Measurements from ENCODE around the gene DENND4C.
"Not testable (repeated sequence)": the region's sequence is repeated elsewhere in the genome, so short reads cannot be mapped to it uniquely, and the experiment has no call there.

DENND4C gene

DNA sequence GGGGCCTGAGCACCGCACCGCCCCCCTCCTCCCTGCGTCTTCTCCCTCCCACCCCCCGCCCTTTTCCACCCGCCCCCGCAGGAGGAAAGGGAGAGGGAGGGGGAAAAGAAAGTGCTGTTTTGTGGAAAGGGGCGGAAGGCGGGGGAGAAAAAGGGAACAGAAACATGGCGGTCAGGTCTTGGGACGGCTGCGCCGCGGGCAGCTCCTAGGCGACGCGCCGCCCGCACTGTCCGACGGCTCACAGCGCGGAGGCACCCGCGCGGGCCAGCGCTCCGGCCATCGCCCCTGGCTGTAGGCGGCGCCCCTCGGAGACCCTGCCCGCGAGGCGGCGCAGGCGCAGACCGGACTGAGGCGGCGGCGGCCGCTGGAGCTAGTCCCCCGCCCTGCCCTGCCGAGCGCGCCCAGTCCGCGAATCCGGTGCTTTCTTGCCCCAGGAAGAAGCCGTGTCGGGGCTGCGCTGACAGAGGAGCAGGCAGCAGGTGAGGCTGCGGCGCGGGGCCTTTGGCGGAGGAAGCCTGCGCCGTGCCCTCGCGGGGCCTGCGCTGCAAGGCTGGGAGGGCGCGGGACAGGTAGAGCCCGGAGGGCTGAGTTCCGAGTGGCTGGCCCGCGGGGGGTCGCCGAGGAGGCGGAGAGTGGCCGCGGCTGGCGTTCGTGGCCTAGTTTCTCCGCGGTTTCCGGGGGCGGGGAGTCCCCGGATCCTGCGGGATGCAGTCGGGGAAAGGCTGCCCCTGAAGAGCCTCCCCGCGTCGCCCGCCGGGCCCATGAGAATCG lies at the start of gene DENND4C:
DENND4C (plus strand) TSS at position 339 of the 771 bp plus-strand sequence. CDS start 45,482 bp downstream, outside the sequence.
- no peaks in the 10 kb centered on the region for H3K9me3 Mint-ChIP-seq
- ATAC-seq (replicated peaks; ENCODE audit: extremely low read depth, poor library complexity, severe bottlenecking) (peak; percentile 86), DNase-seq (ENCODE audit: low spot score in 2 of 2) (peak; percentile 65 to 69)
- no peak within 1 kb of the TSS for H3K27ac Mint-ChIP-seq (ENCODE audit: low read depth)
- peaks cover 2% of the 10 kb centered on the region for H3K36me3 Mint-ChIP-seq (ENCODE audit: insufficient read depth)
- peaks cover 16% of the 10 kb centered on the region for H3K4me1 Mint-ChIP-seq
- no peak within 1 kb of the TSS for H3K4me3 Mint-ChIP-seq
- H3K27me3 Mint-ChIP-seq = no peaks in the 10 kb centered on the region

DNA sequence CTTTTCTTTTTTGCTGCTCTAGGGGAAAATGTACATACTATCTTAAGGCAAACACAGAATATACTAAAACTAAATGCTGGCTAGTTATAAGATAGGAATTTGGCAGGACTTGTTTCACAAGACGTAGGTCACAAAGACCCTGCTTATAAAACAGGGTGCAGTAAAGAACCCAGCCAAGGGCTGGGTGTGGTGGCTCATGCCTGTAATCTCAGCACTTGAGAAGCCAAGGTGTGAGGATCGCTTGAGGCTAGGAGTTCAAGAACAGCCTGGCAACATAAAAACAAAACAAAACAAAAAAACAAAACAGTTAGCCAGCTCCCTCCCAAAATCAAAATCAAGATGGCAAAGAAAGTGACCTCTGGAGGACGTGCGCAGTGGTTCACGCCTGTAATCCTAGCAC lies 49.5 kb upstream of the DENND4C start:
- Mint-ChIP-seq H3K36me3 (ENCODE audit: insufficient read depth) (peaks cover 3% of the 10 kb centered on the region), H3K9me3 (no peaks in the 10 kb centered on the region), H3K4me3 (no peak overlapping the region), H3K4me1 (peaks cover 21% of the 10 kb centered on the region), H3K27me3 (no peaks in the 10 kb centered on the region), H3K27ac (ENCODE audit: low read depth) (peak overlapping the region; percentile 38)
- no peak for DNase-seq (ENCODE audit: low spot score in 2 of 2)
- ATAC-seq (replicated peaks; ENCODE audit: extremely low read depth, poor library complexity, severe bottlenecking) = no peak

DNA sequence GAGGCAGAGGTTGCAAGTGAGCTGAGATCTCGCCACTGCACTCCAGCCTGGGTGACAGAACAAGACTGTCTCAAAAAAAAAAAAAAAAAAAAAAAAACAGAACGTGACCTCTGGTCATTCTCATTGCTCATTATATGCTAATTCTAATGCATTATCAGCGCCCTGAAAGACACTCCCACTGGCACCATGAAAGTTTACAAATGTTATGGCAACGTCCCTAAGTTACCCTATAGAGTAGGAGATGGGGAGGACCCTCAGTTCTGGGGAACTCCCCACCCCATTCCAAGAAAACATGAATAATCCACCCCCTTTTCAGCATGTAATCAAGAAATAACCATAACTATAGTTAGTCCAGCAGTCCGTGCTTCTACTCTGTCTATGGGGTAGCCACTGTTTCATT lies 48.9 kb upstream of the DENND4C start:
- Mint-ChIP-seq H3K4me3 (no peak overlapping the region), H3K9me3 (no peaks in the 10 kb centered on the region), H3K36me3 (ENCODE audit: insufficient read depth) (peaks cover 4% of the 10 kb centered on the region), H3K27ac (ENCODE audit: low read depth) (peak overlapping the region; percentile 38), H3K4me1 (peaks cover 21% of the 10 kb centered on the region), H3K27me3 (no peaks in the 10 kb centered on the region)
- DNase-seq (ENCODE audit: low spot score in 2 of 2) (no peak), ATAC-seq (replicated peaks; ENCODE audit: extremely low read depth, poor library complexity, severe bottlenecking) (no peak)

DNA sequence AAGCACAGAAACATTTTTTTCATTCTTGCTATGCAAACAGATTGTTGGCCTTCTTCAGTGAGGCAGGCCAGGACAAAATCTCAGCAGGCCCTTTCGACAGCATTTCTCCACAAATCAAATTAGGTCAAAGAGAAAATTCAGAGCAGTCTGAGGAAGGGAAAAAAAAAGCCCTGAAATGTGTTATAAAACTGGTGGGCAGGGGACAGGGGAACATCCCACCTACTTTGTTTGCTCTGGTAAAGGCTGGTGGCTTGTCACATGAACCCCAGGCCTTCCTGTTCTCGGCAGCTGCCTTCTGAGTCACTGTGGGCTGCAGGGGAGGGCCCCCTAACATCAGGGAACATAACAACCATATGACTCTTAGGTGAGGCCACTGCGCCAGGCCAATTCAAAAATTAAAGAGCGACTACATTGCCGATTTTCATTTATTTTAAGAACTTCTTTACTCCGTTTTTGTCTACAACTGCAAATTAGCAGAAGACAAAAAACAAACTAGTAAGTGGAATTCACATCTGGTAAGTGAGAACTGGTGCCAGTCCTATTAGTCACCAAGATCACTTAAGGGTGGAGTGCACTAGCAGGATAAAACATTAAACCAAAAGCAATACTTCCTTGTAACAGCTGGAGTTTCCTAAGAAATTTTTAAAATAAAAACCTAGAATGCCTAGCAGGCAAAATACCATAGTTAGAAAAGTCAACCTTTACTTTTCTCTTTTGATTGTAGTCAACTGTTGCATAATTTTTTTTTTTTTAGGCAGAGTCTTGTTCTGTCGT lies 46.2 kb upstream of the DENND4C start:
- H3K9me3 Mint-ChIP-seq = no peaks in the 10 kb centered on the region
- peak overlapping the region; percentile 94 for H3K27ac Mint-ChIP-seq (ENCODE audit: low read depth)
- H3K4me3 Mint-ChIP-seq = peak overlapping the region; percentile 63
- H3K27me3 Mint-ChIP-seq = no peaks in the 10 kb centered on the region
- ATAC-seq (replicated peaks; ENCODE audit: extremely low read depth, poor library complexity, severe bottlenecking) (peak; percentile 100), DNase-seq (ENCODE audit: low spot score in 2 of 2) (peak; percentile 47 to 72)
- peaks cover 21% of the 10 kb centered on the region for H3K4me1 Mint-ChIP-seq
- peaks cover 6% of the 10 kb centered on the region for H3K36me3 Mint-ChIP-seq (ENCODE audit: insufficient read depth)

DNA sequence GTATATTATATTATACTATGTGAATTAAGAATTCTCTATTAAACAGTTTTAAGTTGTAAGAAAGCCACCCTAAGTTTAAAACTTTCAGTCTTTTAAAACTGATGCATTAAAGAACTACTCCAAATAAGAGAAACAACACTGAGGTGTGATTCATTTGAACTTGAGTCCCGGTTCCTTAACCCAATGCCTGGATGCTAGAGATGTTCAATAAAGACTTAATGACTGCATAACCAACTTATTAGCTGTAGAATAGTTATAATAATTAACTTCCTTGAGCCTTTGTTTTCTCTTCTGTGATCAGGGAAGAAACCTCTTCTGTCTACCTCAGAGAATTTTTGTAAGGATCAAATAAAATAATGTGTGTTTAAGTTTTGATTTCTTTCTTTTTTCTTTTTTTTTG lies 45.3 kb upstream of the DENND4C start:
- DNase-seq (ENCODE audit: low spot score in 2 of 2) (no peak), ATAC-seq (replicated peaks; ENCODE audit: extremely low read depth, poor library complexity, severe bottlenecking) (no peak)
- H3K27me3 Mint-ChIP-seq = no peaks in the 10 kb centered on the region
- peak overlapping the region; percentile 94 for H3K27ac Mint-ChIP-seq (ENCODE audit: low read depth)
- H3K36me3 Mint-ChIP-seq (ENCODE audit: insufficient read depth) = peaks cover 6% of the 10 kb centered on the region
- H3K4me3 Mint-ChIP-seq = no peak overlapping the region
- H3K4me1 Mint-ChIP-seq = peaks cover 21% of the 10 kb centered on the region
- no peaks in the 10 kb centered on the region for H3K9me3 Mint-ChIP-seq

DNA sequence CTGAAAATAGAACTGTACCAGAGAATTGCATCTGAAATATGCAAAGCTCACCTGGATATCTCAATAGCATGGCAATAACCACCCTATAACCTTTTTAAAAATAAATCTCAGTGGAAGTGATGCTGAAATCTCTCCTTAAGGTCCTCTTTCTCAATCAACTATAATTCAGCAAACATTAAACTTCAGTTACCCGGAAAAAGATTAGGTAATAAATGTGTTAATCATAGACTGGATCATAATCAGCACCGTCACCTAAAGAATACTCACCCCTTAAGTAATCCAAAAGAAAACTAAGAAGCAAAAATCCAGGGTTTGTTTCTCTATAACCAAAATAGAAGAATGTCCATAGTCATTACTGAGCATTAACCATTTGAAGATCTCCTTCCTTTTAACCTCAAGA lies 44.3 kb upstream of the DENND4C start:
- H3K27ac Mint-ChIP-seq (ENCODE audit: low read depth) = peak overlapping the region; percentile 94

DNA sequence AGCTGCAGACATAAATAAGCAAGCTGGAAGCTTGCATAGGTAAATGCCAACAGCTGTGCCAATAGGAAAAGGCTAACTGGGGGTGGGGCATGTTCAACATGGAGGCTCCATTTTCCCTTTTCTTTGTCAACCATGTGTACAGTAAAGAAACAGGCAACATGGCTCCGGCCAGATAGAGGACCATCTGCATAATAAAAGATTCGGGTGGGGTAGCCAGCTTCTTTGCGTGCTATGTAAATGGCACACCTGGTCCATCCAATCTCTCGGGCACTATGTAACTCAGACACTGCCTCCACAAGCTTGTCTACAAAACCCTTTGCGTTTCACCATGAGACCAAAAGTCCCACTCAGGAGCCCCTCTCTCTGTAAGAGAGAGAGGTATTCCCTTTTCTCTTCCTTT lies 41.7 kb upstream of the DENND4C start:
- Mint-ChIP-seq H3K36me3 (ENCODE audit: insufficient read depth) (peaks cover 6% of the 10 kb centered on the region), H3K27me3 (no peaks in the 10 kb centered on the region), H3K4me1 (peaks cover 13% of the 10 kb centered on the region), H3K27ac (ENCODE audit: low read depth) (no peak overlapping the region), H3K9me3 (no peaks in the 10 kb centered on the region), H3K4me3 (no peak overlapping the region)
- DNase-seq (ENCODE audit: low spot score in 2 of 2) = no peak
- no peak for ATAC-seq (replicated peaks; ENCODE audit: extremely low read depth, poor library complexity, severe bottlenecking)

More for the DNA sequence above, 44.3 kb upstream of the DENND4C start:
- H3K9me3 Mint-ChIP-seq = no peaks in the 10 kb centered on the region
- no peaks in the 10 kb centered on the region for H3K27me3 Mint-ChIP-seq
- no peak for DNase-seq (ENCODE audit: low spot score in 2 of 2)
- ATAC-seq (replicated peaks; ENCODE audit: extremely low read depth, poor library complexity, severe bottlenecking) = no peak
- no peak overlapping the region for H3K4me3 Mint-ChIP-seq
- peaks cover 6% of the 10 kb centered on the region for H3K36me3 Mint-ChIP-seq (ENCODE audit: insufficient read depth)
- H3K4me1 Mint-ChIP-seq = peaks cover 21% of the 10 kb centered on the region

DNA sequence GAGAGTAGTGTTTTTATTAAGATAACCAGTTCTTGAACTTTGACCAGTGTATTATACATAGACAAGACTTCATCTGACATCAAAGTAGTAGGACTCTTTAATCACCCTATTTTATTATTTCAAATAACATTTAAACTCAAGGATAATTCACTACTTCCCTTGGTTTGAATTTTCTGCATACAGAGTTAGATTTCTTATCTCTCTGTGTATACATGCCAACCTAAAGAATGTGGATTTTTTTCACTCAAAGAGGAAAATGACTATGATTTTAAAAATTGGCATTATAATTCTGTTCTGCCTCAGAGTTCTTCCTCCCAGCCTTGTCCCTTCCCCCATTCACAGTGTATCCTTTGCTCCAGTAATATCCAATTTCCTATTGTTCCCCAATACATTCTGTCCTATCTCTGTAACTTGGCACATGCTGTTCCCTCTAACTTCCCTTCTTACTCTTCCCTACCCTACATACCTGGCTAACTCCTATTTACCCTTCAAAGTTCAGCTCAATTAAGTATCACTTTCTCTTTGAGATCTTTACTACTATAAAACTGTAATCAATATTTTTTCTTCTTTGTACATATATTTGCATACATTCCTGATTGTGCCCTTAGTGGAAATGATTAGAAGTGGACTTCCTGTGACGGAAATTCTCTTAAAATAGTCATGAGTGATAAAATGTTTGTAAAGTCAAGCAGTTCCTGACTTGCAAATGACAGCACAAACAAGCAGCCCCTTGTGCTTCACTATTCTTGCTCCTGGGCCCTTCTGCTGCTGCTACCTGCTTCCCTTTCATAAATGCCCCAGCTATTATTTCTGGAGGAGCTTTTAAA lies 38.1 kb upstream of the DENND4C start:
- Mint-ChIP-seq H3K9me3 (no peaks in the 10 kb centered on the region), H3K27ac (ENCODE audit: low read depth) (no peak overlapping the region), H3K36me3 (ENCODE audit: insufficient read depth) (peaks cover 2% of the 10 kb centered on the region), H3K4me1 (peaks cover 6% of the 10 kb centered on the region), H3K4me3 (no peak overlapping the region), H3K27me3 (no peaks in the 10 kb centered on the region)
- ATAC-seq (replicated peaks; ENCODE audit: extremely low read depth, poor library complexity, severe bottlenecking) (no peak), DNase-seq (ENCODE audit: low spot score in 2 of 2) (no peak)

DNA sequence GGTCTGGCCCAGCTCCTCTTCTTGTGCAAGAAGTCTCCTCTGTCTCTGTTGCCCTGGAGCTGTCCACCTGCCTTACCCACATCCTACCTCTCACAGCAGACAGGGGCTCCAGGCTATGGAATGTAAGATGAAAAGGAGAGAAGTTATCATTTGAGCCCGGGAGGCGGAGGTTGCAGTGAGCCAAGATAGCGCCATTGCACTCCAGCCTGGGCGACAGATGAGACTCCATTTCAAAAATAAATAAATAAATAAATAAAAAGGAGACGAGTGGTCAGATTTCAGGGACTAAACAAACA lies 37.5 kb upstream of the DENND4C start:
- no peak overlapping the region for H3K27ac Mint-ChIP-seq (ENCODE audit: low read depth)
- peaks cover 6% of the 10 kb centered on the region for H3K4me1 Mint-ChIP-seq
- H3K27me3 Mint-ChIP-seq = no peaks in the 10 kb centered on the region
- H3K36me3 Mint-ChIP-seq (ENCODE audit: insufficient read depth) = no peaks in the 10 kb centered on the region
- H3K9me3 Mint-ChIP-seq = no peaks in the 10 kb centered on the region
- no peak for DNase-seq (ENCODE audit: low spot score in 2 of 2)
- no peak for ATAC-seq (replicated peaks; ENCODE audit: extremely low read depth, poor library complexity, severe bottlenecking)
- no peak overlapping the region for H3K4me3 Mint-ChIP-seq

DNA sequence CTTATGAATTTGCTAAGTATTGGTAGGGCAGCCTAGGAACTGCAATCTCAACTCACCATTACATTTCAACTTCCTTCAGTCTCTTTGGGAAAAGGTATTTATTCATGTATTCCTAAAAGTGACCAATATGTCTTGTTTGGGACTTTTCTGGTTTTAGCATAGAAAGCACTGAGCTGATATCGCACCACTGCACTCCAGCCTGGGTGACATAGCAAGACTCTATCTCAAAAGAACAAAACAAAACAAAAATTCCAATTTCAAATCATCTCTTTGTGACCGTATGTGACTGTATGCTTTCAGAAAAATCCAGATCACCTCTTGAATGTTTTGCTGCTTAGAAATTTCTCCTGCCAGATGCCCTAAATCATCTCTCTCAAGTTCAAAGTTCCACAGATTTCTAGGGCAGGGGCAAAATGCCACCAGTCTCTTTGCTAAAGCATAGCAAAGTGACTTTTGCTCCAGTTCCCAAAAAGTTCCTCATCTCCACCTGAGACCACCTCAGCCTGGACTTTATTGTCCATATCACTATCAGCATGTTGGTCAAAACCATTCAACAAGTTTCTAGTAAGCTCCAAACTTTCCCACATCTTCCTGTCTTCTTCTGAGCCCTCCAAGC lies 37.0 kb upstream of the DENND4C start:
- H3K4me3 Mint-ChIP-seq; H3K27me3 Mint-ChIP-seq; H3K9me3 Mint-ChIP-seq; H3K4me1 Mint-ChIP-seq; H3K27ac Mint-ChIP-seq (ENCODE audit: low read depth); DNase-seq (ENCODE audit: low spot score in 2 of 2); ATAC-seq (replicated peaks; ENCODE audit: extremely low read depth, poor library complexity, severe bottlenecking); H3K36me3 Mint-ChIP-seq (ENCODE audit: insufficient read depth): not testable (repeated sequence)

DNA sequence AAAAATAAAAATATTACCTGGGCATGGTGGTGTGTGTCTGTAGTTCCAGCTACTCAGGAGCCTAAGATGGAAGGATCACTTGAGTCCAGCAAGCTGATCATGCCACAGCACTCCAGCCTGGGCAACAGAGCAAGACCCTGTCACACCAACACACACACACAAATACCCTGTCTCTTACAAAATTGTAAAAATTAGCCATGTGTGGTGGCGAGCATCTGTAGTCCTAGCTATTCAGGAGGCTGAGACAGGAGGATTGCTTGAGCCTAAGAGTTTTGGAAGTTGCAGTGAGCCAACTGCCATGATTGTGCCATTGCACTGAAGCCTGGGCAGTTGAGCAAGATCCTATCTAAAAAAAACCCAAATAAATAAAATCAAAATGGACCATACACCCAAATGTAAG lies 32.1 kb upstream of the DENND4C start:
- Mint-ChIP-seq H3K9me3 (no peaks in the 10 kb centered on the region), H3K4me1 (no peaks in the 10 kb centered on the region), H3K36me3 (ENCODE audit: insufficient read depth) (no peaks in the 10 kb centered on the region), H3K27me3 (no peaks in the 10 kb centered on the region), H3K27ac (ENCODE audit: low read depth) (no peak overlapping the region), H3K4me3 (no peak overlapping the region)
- DNase-seq (ENCODE audit: low spot score in 2 of 2) = no peak
- ATAC-seq (replicated peaks; ENCODE audit: extremely low read depth, poor library complexity, severe bottlenecking) = no peak

DNA sequence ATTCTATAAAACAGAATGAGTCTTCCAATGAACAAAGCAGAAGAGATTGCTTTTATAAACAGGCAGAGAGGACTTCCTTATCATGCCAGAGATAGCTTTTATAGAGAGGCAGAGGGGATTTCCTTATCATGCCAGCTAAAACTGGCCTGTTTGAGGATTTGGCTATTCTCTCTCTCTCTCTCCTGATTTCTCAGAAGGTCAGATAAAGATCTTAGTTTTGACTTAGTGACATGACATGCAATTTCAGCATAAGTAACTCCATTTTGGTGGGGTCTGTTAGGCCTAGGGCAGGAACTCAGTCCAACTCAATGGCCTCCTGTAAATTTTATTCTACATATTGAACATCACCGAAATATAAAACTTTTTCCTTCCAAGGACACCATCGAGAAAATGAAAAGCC lies 31.5 kb upstream of the DENND4C start:
- Mint-ChIP-seq H3K4me3 (no peak overlapping the region), H3K36me3 (ENCODE audit: insufficient read depth) (no peaks in the 10 kb centered on the region), H3K27ac (ENCODE audit: low read depth) (no peak overlapping the region), H3K9me3 (no peaks in the 10 kb centered on the region), H3K27me3 (no peaks in the 10 kb centered on the region), H3K4me1 (no peaks in the 10 kb centered on the region)
- ATAC-seq (replicated peaks; ENCODE audit: extremely low read depth, poor library complexity, severe bottlenecking) (no peak), DNase-seq (ENCODE audit: low spot score in 2 of 2) (no peak)

Data from central memory CD8-positive, alpha-beta T cell (primary cell).